ENCODE data around the gene APOBEC3B.

The APOBEC3B gene

DNA sequence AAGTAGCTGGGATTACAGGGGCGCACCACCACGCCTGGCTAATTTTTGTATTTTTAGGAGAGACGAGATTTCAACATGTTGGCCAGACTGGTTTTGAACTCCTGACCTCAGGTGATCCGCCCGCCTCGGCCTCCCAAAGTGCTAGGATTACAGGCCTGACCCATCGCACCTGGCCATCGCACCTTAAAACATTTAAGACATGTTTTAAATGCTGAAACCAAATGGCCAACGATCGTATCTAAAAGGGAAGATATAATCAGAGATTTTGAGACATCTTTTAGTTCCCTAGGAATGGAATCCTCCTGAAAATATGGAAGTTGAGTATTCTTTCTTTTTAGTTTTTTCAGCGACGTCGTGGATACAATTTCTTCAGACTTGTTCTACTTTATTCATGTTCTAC lies 46.5 kb upstream of the APOBEC3B start (continued):
- TF ChIP-seq, protein P1, sequence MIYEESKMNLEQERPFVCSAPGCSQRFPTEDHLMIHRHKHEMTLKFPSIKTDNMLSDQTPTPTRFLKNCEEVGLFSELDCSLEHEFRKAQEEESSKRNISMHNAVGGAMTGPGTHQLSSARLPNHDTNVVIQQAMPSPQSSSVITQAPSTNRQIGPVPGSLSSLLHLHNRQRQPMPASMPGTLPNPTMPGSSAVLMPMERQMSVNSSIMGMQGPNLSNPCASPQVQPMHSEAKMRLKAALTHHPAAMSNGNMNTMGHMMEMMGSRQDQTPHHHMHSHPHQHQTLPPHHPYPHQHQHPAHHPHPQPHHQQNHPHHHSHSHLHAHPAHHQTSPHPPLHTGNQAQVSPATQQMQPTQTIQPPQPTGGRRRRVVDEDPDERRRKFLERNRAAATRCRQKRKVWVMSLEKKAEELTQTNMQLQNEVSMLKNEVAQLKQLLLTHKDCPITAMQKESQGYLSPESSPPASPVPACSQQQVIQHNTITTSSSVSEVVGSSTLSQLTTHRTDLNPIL (CRISPR knock-in tag; IDR thresholded peaks at IDR 0.05; ENCODE audit: low read depth), result no peak
- TF ChIP-seq ZFP30 (CRISPR knock-in tag; IDR thresholded peaks at IDR 0.05), result no peak
- TF ChIP-seq ARNTL (CRISPR knock-in tag; IDR thresholded peaks at IDR 0.05; ENCODE audit: borderline replicate concordance, low read depth), result no peak
- no peak for TF ChIP-seq RARB (CRISPR knock-in tag; IDR thresholded peaks at IDR 0.05)
- TF ChIP-seq, protein P2, sequence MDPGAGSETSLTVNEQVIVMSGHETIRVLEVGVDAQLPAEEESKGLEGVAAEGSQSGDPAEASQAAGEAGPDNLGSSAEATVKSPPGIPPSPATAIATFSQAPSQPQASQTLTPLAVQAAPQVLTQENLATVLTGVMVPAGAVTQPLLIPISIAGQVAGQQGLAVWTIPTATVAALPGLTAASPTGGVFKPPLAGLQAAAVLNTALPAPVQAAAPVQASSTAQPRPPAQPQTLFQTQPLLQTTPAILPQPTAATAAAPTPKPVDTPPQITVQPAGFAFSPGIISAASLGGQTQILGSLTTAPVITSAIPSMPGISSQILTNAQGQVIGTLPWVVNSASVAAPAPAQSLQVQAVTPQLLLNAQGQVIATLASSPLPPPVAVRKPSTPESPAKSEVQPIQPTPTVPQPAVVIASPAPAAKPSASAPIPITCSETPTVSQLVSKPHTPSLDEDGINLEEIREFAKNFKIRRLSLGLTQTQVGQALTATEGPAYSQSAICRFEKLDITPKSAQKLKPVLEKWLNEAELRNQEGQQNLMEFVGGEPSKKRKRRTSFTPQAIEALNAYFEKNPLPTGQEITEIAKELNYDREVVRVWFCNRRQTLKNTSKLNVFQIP (CRISPR knock-in tag; IDR thresholded peaks at IDR 0.05; ENCODE audit: borderline replicate concordance, low read depth), result no peak
- TF ChIP-seq SNAI2 (CRISPR knock-in tag; IDR thresholded peaks at IDR 0.05), result no peak
- TF ChIP-seq ZC3H10 (CRISPR knock-in tag; IDR thresholded peaks at IDR 0.05), result no peak

DNA sequence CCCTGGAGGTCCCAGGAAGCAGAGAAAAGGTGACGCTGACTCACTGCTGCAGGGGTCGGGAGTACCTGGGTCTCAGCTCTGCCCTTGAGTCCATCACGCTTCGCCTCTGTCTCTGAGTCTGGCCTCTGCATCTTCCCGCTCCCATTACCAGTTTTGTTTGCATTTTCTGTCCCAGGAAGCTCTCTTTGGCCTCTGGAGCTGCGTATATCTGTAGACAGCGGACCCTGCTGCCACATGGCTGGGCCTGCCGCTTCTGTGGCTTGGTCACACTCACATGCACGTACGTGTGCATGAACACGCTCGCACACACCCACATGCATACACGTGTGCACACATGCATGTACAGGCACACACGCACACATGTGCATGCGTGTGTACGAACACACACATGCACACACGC lies 45.6 kb upstream of the APOBEC3B start:
- no peak for ATAC-seq
- no peak for TF ChIP-seq BACH2 (CRISPR knock-in tag; IDR thresholded peaks at IDR 0.05; ENCODE audit: borderline replicate concordance)
- TF ChIP-seq, protein P3, sequence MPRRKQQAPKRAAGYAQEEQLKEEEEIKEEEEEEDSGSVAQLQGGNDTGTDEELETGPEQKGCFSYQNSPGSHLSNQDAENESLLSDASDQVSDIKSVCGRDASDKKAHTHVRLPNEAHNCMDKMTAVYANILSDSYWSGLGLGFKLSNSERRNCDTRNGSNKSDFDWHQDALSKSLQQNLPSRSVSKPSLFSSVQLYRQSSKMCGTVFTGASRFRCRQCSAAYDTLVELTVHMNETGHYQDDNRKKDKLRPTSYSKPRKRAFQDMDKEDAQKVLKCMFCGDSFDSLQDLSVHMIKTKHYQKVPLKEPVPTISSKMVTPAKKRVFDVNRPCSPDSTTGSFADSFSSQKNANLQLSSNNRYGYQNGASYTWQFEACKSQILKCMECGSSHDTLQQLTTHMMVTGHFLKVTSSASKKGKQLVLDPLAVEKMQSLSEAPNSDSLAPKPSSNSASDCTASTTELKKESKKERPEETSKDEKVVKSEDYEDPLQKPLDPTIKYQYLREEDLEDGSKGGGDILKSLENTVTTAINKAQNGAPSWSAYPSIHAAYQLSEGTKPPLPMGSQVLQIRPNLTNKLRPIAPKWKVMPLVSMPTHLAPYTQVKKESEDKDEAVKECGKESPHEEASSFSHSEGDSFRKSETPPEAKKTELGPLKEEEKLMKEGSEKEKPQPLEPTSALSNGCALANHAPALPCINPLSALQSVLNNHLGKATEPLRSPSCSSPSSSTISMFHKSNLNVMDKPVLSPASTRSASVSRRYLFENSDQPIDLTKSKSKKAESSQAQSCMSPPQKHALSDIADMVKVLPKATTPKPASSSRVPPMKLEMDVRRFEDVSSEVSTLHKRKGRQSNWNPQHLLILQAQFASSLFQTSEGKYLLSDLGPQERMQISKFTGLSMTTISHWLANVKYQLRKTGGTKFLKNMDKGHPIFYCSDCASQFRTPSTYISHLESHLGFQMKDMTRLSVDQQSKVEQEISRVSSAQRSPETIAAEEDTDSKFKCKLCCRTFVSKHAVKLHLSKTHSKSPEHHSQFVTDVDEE (CRISPR knock-in tag; IDR thresholded peaks at IDR 0.05), result no peak
- TF ChIP-seq ZNF8 (CRISPR knock-in tag; IDR thresholded peaks at IDR 0.05), result no peak
- TF ChIP-seq ZC3H10 (CRISPR knock-in tag; IDR thresholded peaks at IDR 0.05), result no peak
- TF ChIP-seq ZNF565 (CRISPR knock-in tag; conservative IDR thresholded peaks at IDR 0.05; ENCODE audit: low read depth), result no peak
- TF ChIP-seq CSDC2 (CRISPR knock-in tag; IDR thresholded peaks at IDR 0.05), result no peak
- no peak for TF ChIP-seq TCF4 (CRISPR knock-in tag; IDR thresholded peaks at IDR 0.05; ENCODE audit: borderline replicate concordance)
- no peak for TF ChIP-seq GLIS3 (CRISPR knock-in tag; IDR thresholded peaks at IDR 0.05)
- no peak for TF ChIP-seq TOX (CRISPR knock-in tag; IDR thresholded peaks at IDR 0.05; ENCODE audit: borderline replicate concordance)

DNA sequence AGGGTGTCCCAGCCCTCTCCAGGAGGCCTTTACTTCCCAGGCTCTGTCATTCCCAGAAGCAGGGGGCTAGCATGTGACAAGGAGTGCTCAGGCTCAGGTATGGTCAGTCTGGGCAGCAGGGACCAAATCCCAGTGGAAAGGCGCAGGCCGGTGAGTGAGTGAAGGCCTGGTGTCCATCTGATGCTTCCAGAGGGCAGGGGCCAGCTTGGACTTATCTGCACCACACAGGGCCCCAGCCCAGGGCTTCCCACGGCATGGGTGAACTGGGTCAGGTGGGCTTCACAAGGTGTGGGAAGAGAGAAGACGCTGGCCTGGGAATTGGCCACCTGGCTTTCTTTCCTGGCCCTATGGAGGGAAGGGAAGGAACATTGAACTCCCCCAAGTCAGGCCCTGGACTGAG lies 45.1 kb upstream of the APOBEC3B start:
- TF ChIP-seq, protein P3 (CRISPR knock-in tag; IDR thresholded peaks at IDR 0.05), result no peak
- TF ChIP-seq, protein P4, sequence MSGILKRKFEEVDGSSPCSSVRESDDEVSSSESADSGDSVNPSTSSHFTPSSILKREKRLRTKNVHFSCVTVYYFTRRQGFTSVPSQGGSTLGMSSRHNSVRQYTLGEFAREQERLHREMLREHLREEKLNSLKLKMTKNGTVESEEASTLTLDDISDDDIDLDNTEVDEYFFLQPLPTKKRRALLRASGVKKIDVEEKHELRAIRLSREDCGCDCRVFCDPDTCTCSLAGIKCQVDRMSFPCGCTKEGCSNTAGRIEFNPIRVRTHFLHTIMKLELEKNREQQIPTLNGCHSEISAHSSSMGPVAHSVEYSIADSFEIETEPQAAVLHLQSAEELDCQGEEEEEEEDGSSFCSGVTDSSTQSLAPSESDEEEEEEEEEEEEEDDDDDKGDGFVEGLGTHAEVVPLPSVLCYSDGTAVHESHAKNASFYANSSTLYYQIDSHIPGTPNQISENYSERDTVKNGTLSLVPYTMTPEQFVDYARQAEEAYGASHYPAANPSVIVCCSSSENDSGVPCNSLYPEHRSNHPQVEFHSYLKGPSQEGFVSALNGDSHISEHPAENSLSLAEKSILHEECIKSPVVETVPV (CRISPR knock-in tag; IDR thresholded peaks at IDR 0.05), result no peak
- TF ChIP-seq ISL1 (CRISPR knock-in tag; IDR thresholded peaks at IDR 0.05) (no peak), RARB (CRISPR knock-in tag; IDR thresholded peaks at IDR 0.05) (no peak), CSDC2 (CRISPR knock-in tag; IDR thresholded peaks at IDR 0.05) (no peak), ZFP3 (CRISPR knock-in tag; IDR thresholded peaks at IDR 0.05) (no peak), ZC3H10 (CRISPR knock-in tag; IDR thresholded peaks at IDR 0.05) (no peak), BACH2 (CRISPR knock-in tag; IDR thresholded peaks at IDR 0.05; ENCODE audit: borderline replicate concordance) (no peak)
- TF ChIP-seq, protein P5, sequence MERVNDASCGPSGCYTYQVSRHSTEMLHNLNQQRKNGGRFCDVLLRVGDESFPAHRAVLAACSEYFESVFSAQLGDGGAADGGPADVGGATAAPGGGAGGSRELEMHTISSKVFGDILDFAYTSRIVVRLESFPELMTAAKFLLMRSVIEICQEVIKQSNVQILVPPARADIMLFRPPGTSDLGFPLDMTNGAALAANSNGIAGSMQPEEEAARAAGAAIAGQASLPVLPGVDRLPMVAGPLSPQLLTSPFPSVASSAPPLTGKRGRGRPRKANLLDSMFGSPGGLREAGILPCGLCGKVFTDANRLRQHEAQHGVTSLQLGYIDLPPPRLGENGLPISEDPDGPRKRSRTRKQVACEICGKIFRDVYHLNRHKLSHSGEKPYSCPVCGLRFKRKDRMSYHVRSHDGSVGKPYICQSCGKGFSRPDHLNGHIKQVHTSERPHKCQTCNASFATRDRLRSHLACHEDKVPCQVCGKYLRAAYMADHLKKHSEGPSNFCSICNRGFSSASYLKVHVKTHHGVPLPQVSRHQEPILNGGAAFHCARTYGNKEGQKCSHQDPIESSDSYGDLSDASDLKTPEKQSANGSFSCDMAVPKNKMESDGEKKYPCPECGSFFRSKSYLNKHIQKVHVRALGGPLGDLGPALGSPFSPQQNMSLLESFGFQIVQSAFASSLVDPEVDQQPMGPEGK (CRISPR knock-in tag; IDR thresholded peaks at IDR 0.05; ENCODE audit: borderline replicate concordance), result no peak
- no peak for ATAC-seq
